Measurements from ENCODE around the gene CPT1B. TPM values are rescaled to one million over a fixed set of nuclear protein-coding genes. Genes with fewer than 3 reads are reported as not detected.

CPT1B gene
- polyA plus RNA-seq, 1 donor from 2014 or later, result 72.4 TPM

DNA sequence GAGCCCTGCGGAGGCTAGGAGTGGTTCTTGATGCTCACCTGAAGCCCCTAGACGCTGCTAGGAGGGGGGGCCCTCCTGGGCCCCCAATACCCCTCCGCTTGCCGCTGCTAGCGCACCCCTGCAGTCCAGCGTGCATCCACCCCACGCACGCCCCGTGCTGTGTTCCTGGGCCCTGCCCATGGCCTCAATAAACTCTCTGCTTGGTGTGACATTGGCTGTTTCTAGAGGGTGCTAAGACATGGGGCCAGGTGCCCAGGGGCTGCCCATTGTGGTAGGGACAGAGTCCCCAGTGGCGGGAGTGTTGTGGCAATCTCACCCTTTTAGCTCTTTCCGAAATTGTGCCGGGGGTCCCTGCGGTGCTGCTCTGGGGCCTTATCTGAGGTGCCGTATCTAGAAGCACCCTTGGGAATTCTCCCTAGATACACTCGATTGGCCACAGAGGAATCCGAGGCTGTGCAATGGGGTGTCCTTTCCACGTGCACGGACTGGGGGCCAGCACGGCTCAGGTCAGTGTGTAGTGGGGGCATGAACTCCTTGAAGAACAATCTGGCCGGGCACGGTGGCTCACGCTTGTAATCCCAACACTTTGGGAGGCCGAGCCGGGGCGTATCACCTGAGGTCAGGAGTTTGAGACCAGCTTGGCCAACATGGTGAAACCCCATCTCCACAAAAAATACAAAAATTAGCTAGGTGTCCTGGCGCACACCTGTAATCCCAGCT is 33.3 kb upstream of the CPT1B start:
- H3K9me3 ChIP-seq (ENCODE audit: low read length), result no peaks in the 10 kb centered on the region
- no peaks in the 10 kb centered on the region for H3F3A ChIP-seq (ENCODE audit: insufficient read depth, low read length, poor library complexity, severe bottlenecking)
- H3K4me3 ChIP-seq (ENCODE audit: low read length), result no peak overlapping the region
- H3K79me2 ChIP-seq (replicated peaks; ENCODE audit: insufficient read depth, low read length), result no peaks in the 10 kb centered on the region
- TF ChIP-seq POLR2AphosphoS5 (IDR thresholded peaks at IDR 0.05) (no peak), EP300 (conservative IDR thresholded peaks at IDR 0.05; ENCODE audit: poor library complexity, severe bottlenecking) (no peak), TAF1 (IDR thresholded peaks at IDR 0.05; ENCODE audit: low read depth) (no peak), EZH2 (IDR thresholded peaks at IDR 0.05; ENCODE audit: borderline replicate concordance, insufficient read depth, low read length, poor library complexity, severe bottlenecking) (no peak), MXI1 (conservative IDR thresholded peaks at IDR 0.05; ENCODE audit: poor library complexity, severe bottlenecking) (no peak), RAD21 (conservative IDR thresholded peaks at IDR 0.05) (no peak), SMC3 (conservative IDR thresholded peaks at IDR 0.05; ENCODE audit: poor library complexity) (no peak)
- TF ChIP-seq, protein P1, sequence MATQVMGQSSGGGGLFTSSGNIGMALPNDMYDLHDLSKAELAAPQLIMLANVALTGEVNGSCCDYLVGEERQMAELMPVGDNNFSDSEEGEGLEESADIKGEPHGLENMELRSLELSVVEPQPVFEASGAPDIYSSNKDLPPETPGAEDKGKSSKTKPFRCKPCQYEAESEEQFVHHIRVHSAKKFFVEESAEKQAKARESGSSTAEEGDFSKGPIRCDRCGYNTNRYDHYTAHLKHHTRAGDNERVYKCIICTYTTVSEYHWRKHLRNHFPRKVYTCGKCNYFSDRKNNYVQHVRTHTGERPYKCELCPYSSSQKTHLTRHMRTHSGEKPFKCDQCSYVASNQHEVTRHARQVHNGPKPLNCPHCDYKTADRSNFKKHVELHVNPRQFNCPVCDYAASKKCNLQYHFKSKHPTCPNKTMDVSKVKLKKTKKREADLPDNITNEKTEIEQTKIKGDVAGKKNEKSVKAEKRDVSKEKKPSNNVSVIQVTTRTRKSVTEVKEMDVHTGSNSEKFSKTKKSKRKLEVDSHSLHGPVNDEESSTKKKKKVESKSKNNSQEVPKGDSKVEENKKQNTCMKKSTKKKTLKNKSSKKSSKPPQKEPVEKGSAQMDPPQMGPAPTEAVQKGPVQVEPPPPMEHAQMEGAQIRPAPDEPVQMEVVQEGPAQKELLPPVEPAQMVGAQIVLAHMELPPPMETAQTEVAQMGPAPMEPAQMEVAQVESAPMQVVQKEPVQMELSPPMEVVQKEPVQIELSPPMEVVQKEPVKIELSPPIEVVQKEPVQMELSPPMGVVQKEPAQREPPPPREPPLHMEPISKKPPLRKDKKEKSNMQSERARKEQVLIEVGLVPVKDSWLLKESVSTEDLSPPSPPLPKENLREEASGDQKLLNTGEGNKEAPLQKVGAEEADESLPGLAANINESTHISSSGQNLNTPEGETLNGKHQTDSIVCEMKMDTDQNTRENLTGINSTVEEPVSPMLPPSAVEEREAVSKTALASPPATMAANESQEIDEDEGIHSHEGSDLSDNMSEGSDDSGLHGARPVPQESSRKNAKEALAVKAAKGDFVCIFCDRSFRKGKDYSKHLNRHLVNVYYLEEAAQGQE (IDR thresholded peaks at IDR 0.05; ENCODE audit: borderline replicate concordance), result no peak
- TF ChIP-seq, protein P2, sequence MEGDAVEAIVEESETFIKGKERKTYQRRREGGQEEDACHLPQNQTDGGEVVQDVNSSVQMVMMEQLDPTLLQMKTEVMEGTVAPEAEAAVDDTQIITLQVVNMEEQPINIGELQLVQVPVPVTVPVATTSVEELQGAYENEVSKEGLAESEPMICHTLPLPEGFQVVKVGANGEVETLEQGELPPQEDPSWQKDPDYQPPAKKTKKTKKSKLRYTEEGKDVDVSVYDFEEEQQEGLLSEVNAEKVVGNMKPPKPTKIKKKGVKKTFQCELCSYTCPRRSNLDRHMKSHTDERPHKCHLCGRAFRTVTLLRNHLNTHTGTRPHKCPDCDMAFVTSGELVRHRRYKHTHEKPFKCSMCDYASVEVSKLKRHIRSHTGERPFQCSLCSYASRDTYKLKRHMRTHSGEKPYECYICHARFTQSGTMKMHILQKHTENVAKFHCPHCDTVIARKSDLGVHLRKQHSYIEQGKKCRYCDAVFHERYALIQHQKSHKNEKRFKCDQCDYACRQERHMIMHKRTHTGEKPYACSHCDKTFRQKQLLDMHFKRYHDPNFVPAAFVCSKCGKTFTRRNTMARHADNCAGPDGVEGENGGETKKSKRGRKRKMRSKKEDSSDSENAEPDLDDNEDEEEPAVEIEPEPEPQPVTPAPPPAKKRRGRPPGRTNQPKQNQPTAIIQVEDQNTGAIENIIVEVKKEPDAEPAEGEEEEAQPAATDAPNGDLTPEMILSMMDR (IDR thresholded peaks at IDR 0.05; ENCODE audit: poor library complexity, severe bottlenecking), result no peak
- no peak overlapping the region for H3K27ac ChIP-seq (ENCODE audit: low read length)
- no peaks in the 10 kb centered on the region for H3K9me2 ChIP-seq (ENCODE audit: insufficient read depth, low read length)
- H3K36me3 ChIP-seq (ENCODE audit: insufficient read depth, low read length), result peaks cover 5% of the 10 kb centered on the region
- H3K4me2 ChIP-seq (ENCODE audit: low read length), result no peak overlapping the region
- H3K27me3 ChIP-seq (ENCODE audit: insufficient read depth, low read depth, low read length), result no peaks in the 10 kb centered on the region
- H3K9ac ChIP-seq (ENCODE audit: low read length), result no peak overlapping the region
- no peaks in the 10 kb centered on the region for H4K20me1 ChIP-seq (ENCODE audit: insufficient read depth)
- H2AFZ ChIP-seq (ENCODE audit: low read depth, low read length), result no peak overlapping the region

DNA sequence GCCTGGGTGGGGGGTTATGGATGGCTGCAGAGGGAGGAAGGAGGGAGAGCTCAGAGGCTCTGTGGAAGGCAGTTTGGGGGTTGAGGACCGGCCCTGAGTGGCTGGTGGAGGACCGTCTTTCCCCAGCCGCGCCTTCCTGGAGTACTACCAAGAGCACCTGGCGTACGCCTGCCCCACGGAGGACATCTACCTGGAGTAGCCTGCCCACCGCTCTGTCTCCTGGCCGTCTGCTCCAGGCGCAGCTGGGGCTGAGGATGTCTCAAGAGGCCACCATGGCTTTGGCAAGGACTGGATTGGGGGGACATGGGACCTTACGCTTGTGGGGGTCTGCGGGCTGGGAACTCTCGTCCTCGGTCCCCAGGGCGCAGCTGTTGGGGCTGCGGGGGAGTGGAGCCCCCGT is 32.4 kb upstream of the CPT1B start:
- Histone ChIP-seq H4K20me1 (ENCODE audit: insufficient read depth) (no peaks in the 10 kb centered on the region), H3K36me3 (ENCODE audit: insufficient read depth, low read length) (peaks cover 5% of the 10 kb centered on the region)
- TF ChIP-seq EZH2 (IDR thresholded peaks at IDR 0.05; ENCODE audit: borderline replicate concordance, insufficient read depth, low read length, poor library complexity, severe bottlenecking) (no peak), SMC3 (conservative IDR thresholded peaks at IDR 0.05; ENCODE audit: poor library complexity) (no peak), EP300 (conservative IDR thresholded peaks at IDR 0.05; ENCODE audit: poor library complexity, severe bottlenecking) (no peak), POLR2AphosphoS5 (IDR thresholded peaks at IDR 0.05) (no peak), RAD21 (conservative IDR thresholded peaks at IDR 0.05) (no peak), MXI1 (conservative IDR thresholded peaks at IDR 0.05; ENCODE audit: poor library complexity, severe bottlenecking) (no peak), TAF1 (IDR thresholded peaks at IDR 0.05; ENCODE audit: low read depth) (no peak)
- TF ChIP-seq, protein P1 (IDR thresholded peaks at IDR 0.05; ENCODE audit: borderline replicate concordance), result no peak
- TF ChIP-seq, protein P2 (IDR thresholded peaks at IDR 0.05; ENCODE audit: poor library complexity, severe bottlenecking), result no peak

More for the DNA sequence above, 32.4 kb upstream of the CPT1B start:
- no peaks in the 10 kb centered on the region for H3F3A ChIP-seq (ENCODE audit: insufficient read depth, low read length, poor library complexity, severe bottlenecking)
- H3K27me3 ChIP-seq (ENCODE audit: insufficient read depth, low read depth, low read length), result no peaks in the 10 kb centered on the region
- no peak overlapping the region for H3K4me3 ChIP-seq (ENCODE audit: low read length)
- no peaks in the 10 kb centered on the region for H3K9me2 ChIP-seq (ENCODE audit: insufficient read depth, low read length)
- H2AFZ ChIP-seq (ENCODE audit: low read depth, low read length), result no peak overlapping the region
- no peak overlapping the region for H3K9ac ChIP-seq (ENCODE audit: low read length)
- no peaks in the 10 kb centered on the region for H3K79me2 ChIP-seq (replicated peaks; ENCODE audit: insufficient read depth, low read length)
- H3K27ac ChIP-seq (ENCODE audit: low read length), result no peak overlapping the region
- no peaks in the 10 kb centered on the region for H3K9me3 ChIP-seq (ENCODE audit: low read length)
- no peak overlapping the region for H3K4me2 ChIP-seq (ENCODE audit: low read length)

All from neural cell (in vitro differentiated cells).